HepG2 (cell line): Measurements from ENCODE around the gene RB1.

Source experiments
- ARNT ChIP-seq: fragments of 450-650 bp; IDR thresholded peaks from 2 replicates; pipeline ENCODE4 v1.6.1; 2017
- CHD2 ChIP-seq: IDR thresholded peaks from 2 replicates; pipeline ENCODE4 v1.6.1; 2011; ENCODE audit warnings: low read depth, low read length, improper control_type of control experiment
- KAT8 ChIP-seq: IDR thresholded peaks from 2 replicates; pipeline ENCODE4 v1.6.1; 2016; ENCODE audit warnings: missing genetic modification reagents, missing compliant biosample characterization
- KDM6A ChIP-seq: IDR thresholded peaks from 2 replicates; pipeline ENCODE4 v1.6.1; 2016; ENCODE audit warnings: low read depth
- NPAS2 ChIP-seq: sonication (generic); formaldehyde crosslinking; IDR thresholded peaks from 2 replicates; pipeline ENCODE4 v1.8.0; 2022; ENCODE audit warnings: mild to moderate bottlenecking, missing genetic modification reagents, borderline replicate concordance
- SIN3B ChIP-seq: fragments of 150-350 bp; IDR thresholded peaks from 2 replicates; pipeline ENCODE4 v1.6.1; 2014; ENCODE audit warnings: low read length
- TARDBP ChIP-seq: sonication (generic); formaldehyde crosslinking; IDR thresholded peaks from 2 replicates; pipeline ENCODE4 v1.8.0; 2022; ENCODE audit warnings: mild to moderate bottlenecking, missing genetic modification reagents
- TBL1XR1 ChIP-seq: fragments of 150-350 bp; IDR thresholded peaks from 2 replicates; pipeline ENCODE4 v1.6.1; 2014; ENCODE audit warnings: borderline replicate concordance, low read length; ENCODE audit not compliant: partially characterized antibody
- ZFX ChIP-seq: sonication (generic); formaldehyde crosslinking; IDR thresholded peaks from 2 replicates; pipeline ENCODE4 v1.4.0; 2020; ENCODE audit warnings: mild to moderate bottlenecking, low read depth, missing genetic modification reagents, moderate library complexity
- ZNF10 ChIP-seq: sonication (generic); formaldehyde crosslinking; IDR thresholded peaks from 2 replicates; pipeline ENCODE4 v1.4.0; 2020; ENCODE audit warnings: mild to moderate bottlenecking, low read depth, missing genetic modification reagents, borderline replicate concordance
- TF ChIP-seq, protein P1 (sequence below): sonication (generic); formaldehyde crosslinking; IDR thresholded peaks from 2 replicates; pipeline ENCODE4 v1.5.0; 2020; ENCODE audit warnings: mild to moderate bottlenecking, missing genetic modification reagents, moderate library complexity
- TF ChIP-seq, protein P2 (sequence below): sonication (generic); formaldehyde crosslinking; conservative IDR thresholded peaks from 2 replicates; pipeline ENCODE4 v1.4.0; 2020; ENCODE audit warnings: missing genetic modification reagents

- TF ChIP-seq ZFX (no peak), KDM6A (CRISPR knock-in tag) (no peak), ARNT (no peak), CHD2 (no peak), ZNF10 (CRISPR knock-in tag) (no peak), NPAS2 (CRISPR knock-in tag) (no peak), TARDBP (CRISPR knock-in tag) (no peak), SIN3B (no peak), KAT8 (CRISPR knock-in tag) (no peak), TBL1XR1 (no peak)
- TF ChIP-seq, protein P1, sequence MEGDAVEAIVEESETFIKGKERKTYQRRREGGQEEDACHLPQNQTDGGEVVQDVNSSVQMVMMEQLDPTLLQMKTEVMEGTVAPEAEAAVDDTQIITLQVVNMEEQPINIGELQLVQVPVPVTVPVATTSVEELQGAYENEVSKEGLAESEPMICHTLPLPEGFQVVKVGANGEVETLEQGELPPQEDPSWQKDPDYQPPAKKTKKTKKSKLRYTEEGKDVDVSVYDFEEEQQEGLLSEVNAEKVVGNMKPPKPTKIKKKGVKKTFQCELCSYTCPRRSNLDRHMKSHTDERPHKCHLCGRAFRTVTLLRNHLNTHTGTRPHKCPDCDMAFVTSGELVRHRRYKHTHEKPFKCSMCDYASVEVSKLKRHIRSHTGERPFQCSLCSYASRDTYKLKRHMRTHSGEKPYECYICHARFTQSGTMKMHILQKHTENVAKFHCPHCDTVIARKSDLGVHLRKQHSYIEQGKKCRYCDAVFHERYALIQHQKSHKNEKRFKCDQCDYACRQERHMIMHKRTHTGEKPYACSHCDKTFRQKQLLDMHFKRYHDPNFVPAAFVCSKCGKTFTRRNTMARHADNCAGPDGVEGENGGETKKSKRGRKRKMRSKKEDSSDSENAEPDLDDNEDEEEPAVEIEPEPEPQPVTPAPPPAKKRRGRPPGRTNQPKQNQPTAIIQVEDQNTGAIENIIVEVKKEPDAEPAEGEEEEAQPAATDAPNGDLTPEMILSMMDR (CRISPR knock-in tag) = no peak
- TF ChIP-seq, protein P2, sequence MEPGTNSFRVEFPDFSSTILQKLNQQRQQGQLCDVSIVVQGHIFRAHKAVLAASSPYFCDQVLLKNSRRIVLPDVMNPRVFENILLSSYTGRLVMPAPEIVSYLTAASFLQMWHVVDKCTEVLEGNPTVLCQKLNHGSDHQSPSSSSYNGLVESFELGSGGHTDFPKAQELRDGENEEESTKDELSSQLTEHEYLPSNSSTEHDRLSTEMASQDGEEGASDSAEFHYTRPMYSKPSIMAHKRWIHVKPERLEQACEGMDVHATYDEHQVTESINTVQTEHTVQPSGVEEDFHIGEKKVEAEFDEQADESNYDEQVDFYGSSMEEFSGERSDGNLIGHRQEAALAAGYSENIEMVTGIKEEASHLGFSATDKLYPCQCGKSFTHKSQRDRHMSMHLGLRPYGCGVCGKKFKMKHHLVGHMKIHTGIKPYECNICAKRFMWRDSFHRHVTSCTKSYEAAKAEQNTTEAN (CRISPR knock-in tag) = no peak
Observed at GRCh38 chr13:48322294-48322693, 18.7 kb downstream of the RB1 start.
